Karpas-422 (cell line): ENCODE data around the gene BDKRB1. TPM values are rescaled to one million over a fixed set of nuclear protein-coding genes. Genes with fewer than 3 reads are reported as not detected.

Experiments
- DNase-seq: peaks from one replicate; pipeline ENCODE4 v3.0.0-alpha.2; 2015
- H2AFZ ChIP-seq: fragments of 200-600 bp; sonication (generic); 2 replicates; pipeline ENCODE4 v1.6.1; 2014; ENCODE audit warnings: antibody characterized with exemption, low read length, mixed read lengths
- H3K27ac ChIP-seq: fragments of 200-600 bp; sonication (generic); 2 replicates; pipeline ENCODE4 v1.5.1; 2014; ENCODE audit warnings: mild to moderate bottlenecking, low read length, moderate library complexity
- H3K27me3 ChIP-seq: fragments of 200-600 bp; sonication (generic); 2 replicates; pipeline ENCODE4 v1.6.1; 2014; ENCODE audit warnings: low read length, mixed read lengths
- H3K36me3 ChIP-seq: fragments of 200-600 bp; sonication (generic); 2 replicates; pipeline ENCODE4 v1.6.1; 2014; ENCODE audit warnings: low read length, mixed read lengths; ENCODE audit not compliant: insufficient read depth
- H3K4me1 ChIP-seq: fragments of 200-600 bp; sonication (generic); 2 replicates; pipeline ENCODE4 v1.6.1; 2014; ENCODE audit warnings: mild to moderate bottlenecking, low read length, mixed read lengths
- H3K4me2 ChIP-seq: fragments of 200-600 bp; sonication (generic); 2 replicates; pipeline ENCODE4 v1.6.1; 2014; ENCODE audit warnings: low read length, low read depth, mild to moderate bottlenecking; ENCODE audit not compliant: poor library complexity, severe bottlenecking
- H3K4me3 ChIP-seq: fragments of 200-600 bp; sonication (generic); 2 replicates; pipeline ENCODE4 v1.5.1; 2014; ENCODE audit warnings: mild to moderate bottlenecking, antibody characterized with exemption, low read length, mixed read lengths
- H3K79me2 ChIP-seq: fragments of 200-600 bp; sonication (generic); 2 replicates; pipeline ENCODE4 v1.6.1; 2014; ENCODE audit warnings: mild to moderate bottlenecking, low read length, mixed read lengths
- H3K9ac ChIP-seq: fragments of 200-600 bp; sonication (generic); 2 replicates; pipeline ENCODE4 v1.6.0; 2014; ENCODE audit warnings: low read length
- H3K9me2 ChIP-seq: fragments of 200-600 bp; sonication (generic), shearing (Covaris generic); replicated peaks from 2 replicates; pipeline ENCODE4 v1.6.0; 2014; ENCODE audit warnings: mild to moderate bottlenecking, low read length, moderate library complexity; ENCODE audit not compliant: insufficient read depth
- H3K9me3 ChIP-seq: fragments of 300-700, 200-600 bp; sonication (generic); 2 replicates; pipeline ENCODE4 v1.6.1; 2014; ENCODE audit warnings: low read length, mixed read lengths
- H4K20me1 ChIP-seq: fragments of 200-600 bp; sonication (generic); 2 replicates; pipeline ENCODE4 v1.6.1; 2014; ENCODE audit warnings: mild to moderate bottlenecking, antibody characterized with exemption, low read length, low read depth; ENCODE audit not compliant: insufficient read depth
- total RNA-seq: library from RNA; depleted of rRNA; stranded (reverse); fragments of >200 nt; shearing (Covaris generic); gene quantifications from 2 replicates; pipeline ENCODE4 v1.2.3, GENCODE V29; 2014; ENCODE audit warnings: low replicate concordance

The BDKRB1 gene
- total RNA-seq, 1 experiment from 2014 or later = not detected

DNA sequence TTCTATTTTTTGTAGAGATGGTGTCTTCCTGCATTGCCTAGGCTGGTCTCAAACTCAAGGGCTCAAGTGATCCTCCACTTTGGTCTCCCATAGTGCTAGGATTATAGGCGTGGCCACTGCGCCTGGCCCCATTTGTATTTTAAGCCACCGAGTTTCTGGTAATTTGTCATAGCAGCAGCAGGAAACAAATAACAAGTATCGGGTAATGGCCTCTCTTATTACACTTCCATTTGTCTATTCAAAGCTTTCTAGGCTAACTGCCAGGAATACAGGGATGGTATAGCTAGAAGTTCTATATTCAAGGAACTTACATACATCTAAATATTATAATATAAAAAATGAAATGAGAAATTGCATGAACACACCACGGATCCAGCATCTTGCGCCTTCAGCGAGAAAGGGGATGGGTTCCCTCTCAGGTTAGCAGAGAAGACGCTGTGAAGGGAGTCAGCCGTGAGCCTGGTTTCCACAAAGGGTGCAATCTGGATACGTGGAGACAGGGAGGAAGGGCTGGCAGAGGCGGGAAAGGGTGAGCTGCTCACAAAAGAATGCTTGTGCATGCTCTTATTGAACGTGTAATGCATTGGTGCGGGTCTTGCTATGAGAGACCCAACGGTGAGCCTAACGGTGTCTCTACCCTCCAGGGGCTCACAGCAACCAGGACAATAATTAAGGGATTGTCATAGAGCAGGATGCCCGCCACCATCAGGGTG lies 9.5 kb downstream of the BDKRB1 start:
- H3K9me2 ChIP-seq = no peaks in the 10 kb centered on the region
- no peaks in the 10 kb centered on the region for H3K9me3 ChIP-seq
- no peak overlapping the region for H3K4me2 ChIP-seq
- H4K20me1 ChIP-seq = no peaks in the 10 kb centered on the region; the same call in 1 of the 2 replicates
- DNase-seq = no peak
- no peaks in the 10 kb centered on the region for H3K27me3 ChIP-seq
- no peak overlapping the region for H3K4me3 ChIP-seq
- H2AFZ ChIP-seq = no peak overlapping the region
- no peak overlapping the region for H3K27ac ChIP-seq
- no peaks in the 10 kb centered on the region for H3K36me3 ChIP-seq
- no peaks in the 10 kb centered on the region for H3K79me2 ChIP-seq
- H3K9ac ChIP-seq = no peak overlapping the region
- H3K4me1 ChIP-seq = no peaks in the 10 kb centered on the region

DNA sequence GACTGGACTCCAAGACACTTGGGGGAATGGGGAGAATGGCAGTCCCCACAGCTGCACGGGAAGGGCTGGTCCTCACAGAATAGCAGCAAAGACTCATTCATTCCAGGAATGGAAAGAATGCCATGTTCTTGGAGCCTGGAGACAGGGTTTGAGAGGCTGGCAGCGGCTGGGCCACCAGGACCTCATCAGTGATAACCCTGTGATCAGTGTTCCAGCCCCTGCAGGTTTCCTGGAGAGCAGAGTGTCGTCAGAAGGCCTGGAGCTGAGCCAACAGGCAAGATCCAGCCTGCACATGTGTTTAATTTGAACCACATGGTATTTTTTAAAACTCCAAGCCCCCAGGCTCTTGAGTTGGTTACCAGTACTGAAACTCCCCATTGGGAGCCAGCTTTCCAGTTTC lies 11.3 kb downstream of the BDKRB1 start:
- H4K20me1 ChIP-seq = no peaks in the 10 kb centered on the region; the same call in 1 of the 2 replicates
- no peaks in the 10 kb centered on the region for H3K79me2 ChIP-seq
- H2AFZ ChIP-seq = no peak overlapping the region
- H3K27me3 ChIP-seq = no peaks in the 10 kb centered on the region; the same call in 1 of the 2 replicates
- H3K9me2 ChIP-seq = no peaks in the 10 kb centered on the region
- peaks cover 5% of the 10 kb centered on the region; the same call in 1 of the 2 replicates for H3K9me3 ChIP-seq
- no peak overlapping the region for H3K9ac ChIP-seq
- no peaks in the 10 kb centered on the region for H3K36me3 ChIP-seq
- H3K4me2 ChIP-seq = no peak overlapping the region
- no peak overlapping the region for H3K27ac ChIP-seq
- DNase-seq = no peak
- no peaks in the 10 kb centered on the region for H3K4me1 ChIP-seq
- no peak overlapping the region for H3K4me3 ChIP-seq

DNA sequence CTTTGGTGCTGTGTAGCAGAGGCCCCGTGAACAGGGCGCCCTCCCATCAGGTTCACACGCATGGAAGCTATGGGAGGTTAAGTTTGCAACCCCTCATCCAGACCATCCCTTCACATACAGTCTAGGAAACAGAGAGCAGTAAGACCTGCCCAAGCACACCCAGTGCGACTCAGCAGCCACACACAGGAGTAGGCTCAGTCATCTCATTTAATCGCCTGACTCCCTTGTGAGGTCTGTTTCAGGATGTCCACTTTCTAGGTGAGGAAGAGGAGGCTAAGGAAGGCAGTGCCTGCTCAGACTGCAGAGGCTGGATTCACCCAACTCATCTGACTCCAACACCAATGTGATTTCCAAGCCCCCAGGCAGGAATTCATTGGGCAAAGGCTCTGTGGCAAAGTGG lies 11.9 kb downstream of the BDKRB1 start:
- H3K4me2 ChIP-seq = no peak overlapping the region
- H3K27ac ChIP-seq = no peak overlapping the region

DNA sequence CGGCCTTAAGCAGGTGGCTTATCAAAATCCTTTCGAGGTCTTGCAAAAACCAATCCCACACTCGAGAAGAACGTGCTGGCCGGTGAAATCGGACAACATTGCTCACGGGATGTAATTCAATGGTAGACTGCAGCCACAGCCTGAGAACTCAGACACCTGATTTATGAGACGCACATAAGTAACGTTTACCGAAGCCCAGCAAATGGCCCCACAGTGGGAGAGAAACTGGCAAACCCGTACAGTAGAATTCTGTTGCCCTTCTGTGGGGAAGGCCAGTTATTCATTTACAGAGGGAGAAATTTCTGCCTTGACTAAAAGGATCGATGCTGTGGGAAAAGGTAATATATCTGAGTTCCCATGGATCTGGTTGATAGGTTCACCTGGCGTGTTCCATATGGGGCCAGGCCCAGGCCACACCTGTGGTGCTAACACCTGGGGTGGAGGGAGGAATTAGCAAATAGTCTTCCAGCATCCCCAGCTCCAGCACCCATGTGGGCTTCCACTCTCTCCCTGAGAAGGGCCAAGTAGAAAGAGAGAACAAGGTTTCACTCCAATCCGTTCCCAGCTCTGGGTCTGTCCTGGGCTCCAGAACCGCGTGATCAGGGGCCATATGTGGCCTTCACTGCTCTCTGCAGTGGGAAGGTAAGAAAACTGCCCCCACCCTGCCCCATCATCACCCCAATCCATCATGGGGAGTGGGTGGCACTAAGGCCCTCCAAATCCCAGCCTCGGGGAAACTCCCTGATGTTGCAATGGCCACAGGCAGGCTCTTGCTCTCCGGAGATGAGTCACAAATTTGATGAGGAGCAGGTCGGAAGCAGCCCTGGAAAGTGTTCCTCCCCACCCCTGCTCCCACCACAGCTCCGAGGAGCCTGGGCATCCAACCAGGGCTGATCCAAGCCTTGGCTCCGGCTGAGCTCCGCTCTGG lies 12.7 kb downstream of the BDKRB1 start:
- H3K27me3 ChIP-seq = no peaks in the 10 kb centered on the region; the same call in 1 of the 2 replicates
- DNase-seq = no peak
- peaks cover 5% of the 10 kb centered on the region; the same call in 1 of the 2 replicates for H3K9me3 ChIP-seq
- no peak overlapping the region for H3K9ac ChIP-seq
- no peaks in the 10 kb centered on the region; the same call in 1 of the 2 replicates for H4K20me1 ChIP-seq
- H2AFZ ChIP-seq = no peak overlapping the region
- no peaks in the 10 kb centered on the region for H3K9me2 ChIP-seq
- H3K79me2 ChIP-seq = no peaks in the 10 kb centered on the region
- H3K27ac ChIP-seq = no peak overlapping the region
- H3K4me3 ChIP-seq = no peak overlapping the region
- no peaks in the 10 kb centered on the region for H3K4me1 ChIP-seq
- no peaks in the 10 kb centered on the region for H3K36me3 ChIP-seq
- H3K4me2 ChIP-seq = no peak overlapping the region

More for the DNA sequence above, 11.9 kb downstream of the BDKRB1 start:
- Histone ChIP-seq H3K36me3 (no peaks in the 10 kb centered on the region), H3K9me3 (peaks cover 5% of the 10 kb centered on the region; the same call in 1 of the 2 replicates), H3K79me2 (no peaks in the 10 kb centered on the region), H2AFZ (no peak overlapping the region), H3K27me3 (no peaks in the 10 kb centered on the region; the same call in 1 of the 2 replicates), H3K9ac (no peak overlapping the region), H4K20me1 (no peaks in the 10 kb centered on the region; the same call in 1 of the 2 replicates), H3K4me3 (no peak overlapping the region), H3K4me1 (no peaks in the 10 kb centered on the region), H3K9me2 (no peaks in the 10 kb centered on the region)
- no peak for DNase-seq

DNA sequence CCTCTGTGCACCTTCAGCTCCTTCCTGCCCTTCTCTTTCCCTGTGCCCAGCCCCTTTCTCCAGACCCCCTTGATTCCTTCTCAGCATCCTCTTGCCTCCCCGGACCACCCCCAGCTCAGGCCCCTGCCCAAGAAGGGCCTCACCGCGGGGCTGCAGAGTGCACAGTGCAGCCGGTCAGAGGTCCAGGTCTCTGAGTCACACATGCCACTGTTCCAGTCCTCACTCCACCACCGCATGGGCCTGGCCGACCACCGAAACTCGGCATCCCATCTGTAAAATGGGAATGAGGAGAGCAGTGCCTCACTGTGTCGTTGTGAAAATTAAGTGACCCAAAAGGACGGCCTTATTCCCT lies 13.3 kb downstream of the BDKRB1 start:
- H3K9me3 ChIP-seq = peaks cover 5% of the 10 kb centered on the region; the same call in 1 of the 2 replicates
- H3K27me3 ChIP-seq = no peaks in the 10 kb centered on the region; the same call in 1 of the 2 replicates
- no peak overlapping the region for H3K4me3 ChIP-seq
- no peaks in the 10 kb centered on the region; the same call in 1 of the 2 replicates for H4K20me1 ChIP-seq
- H3K9me2 ChIP-seq = no peaks in the 10 kb centered on the region
- no peak overlapping the region for H3K27ac ChIP-seq
- H3K36me3 ChIP-seq = no peaks in the 10 kb centered on the region
- H3K4me1 ChIP-seq = no peaks in the 10 kb centered on the region
- no peak overlapping the region for H3K4me2 ChIP-seq
- H3K9ac ChIP-seq = no peak overlapping the region
- no peaks in the 10 kb centered on the region for H3K79me2 ChIP-seq
- DNase-seq = no peak
- no peak overlapping the region for H2AFZ ChIP-seq

DNA sequence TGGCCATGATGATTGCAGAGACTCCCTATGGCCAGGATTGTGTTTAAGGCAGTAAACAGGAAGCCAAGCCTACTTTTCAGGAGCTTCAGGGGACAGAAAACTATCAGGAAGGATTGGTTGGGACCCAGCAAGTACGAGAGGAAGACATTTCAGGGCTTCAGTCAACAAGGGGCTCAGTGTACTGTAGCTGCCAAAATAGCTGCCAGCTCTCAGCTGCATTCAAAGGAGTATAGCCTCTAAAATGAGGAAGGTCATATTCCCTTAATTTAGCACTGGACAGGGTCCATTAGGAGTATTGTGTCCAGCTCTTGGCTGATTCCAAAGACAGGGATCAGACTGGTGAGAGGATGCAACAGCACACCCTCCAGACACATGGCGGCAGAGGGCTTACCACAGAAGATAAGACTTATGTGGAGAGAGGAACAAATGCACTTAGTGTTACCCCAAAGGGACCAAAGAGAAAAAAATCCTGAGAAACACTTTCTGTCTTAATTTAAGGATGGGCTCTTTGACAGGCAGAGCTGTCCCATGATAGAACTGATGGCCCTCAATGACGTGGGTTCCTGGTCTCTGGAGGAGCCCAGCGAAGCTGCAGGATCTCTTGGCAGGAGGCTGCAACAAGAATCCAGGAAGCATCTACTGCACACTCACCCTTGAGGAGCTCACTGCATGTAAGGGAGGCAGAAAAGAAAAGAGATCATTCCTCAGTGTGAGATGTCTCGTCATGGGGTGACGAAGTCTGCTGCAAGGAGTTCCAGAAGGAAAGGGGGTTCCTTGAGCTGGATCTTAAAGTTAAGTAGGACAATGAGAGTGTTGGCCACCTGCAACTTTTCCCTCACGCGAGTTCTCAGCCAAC lies 14.8 kb downstream of the BDKRB1 start:
- Histone ChIP-seq H3K27ac (no peak overlapping the region), H2AFZ (no peak overlapping the region), H3K9me2 (no peaks in the 10 kb centered on the region), H3K4me2 (no peak overlapping the region), H3K4me3 (no peak overlapping the region), H3K36me3 (no peaks in the 10 kb centered on the region), H3K4me1 (no peaks in the 10 kb centered on the region), H4K20me1 (no peaks in the 10 kb centered on the region; the same call in 1 of the 2 replicates), H3K9me3 (peaks cover 5% of the 10 kb centered on the region; the same call in 1 of the 2 replicates), H3K27me3 (no peaks in the 10 kb centered on the region; the same call in 1 of the 2 replicates), H3K9ac (no peak overlapping the region), H3K79me2 (no peaks in the 10 kb centered on the region)
- no peak for DNase-seq

DNA sequence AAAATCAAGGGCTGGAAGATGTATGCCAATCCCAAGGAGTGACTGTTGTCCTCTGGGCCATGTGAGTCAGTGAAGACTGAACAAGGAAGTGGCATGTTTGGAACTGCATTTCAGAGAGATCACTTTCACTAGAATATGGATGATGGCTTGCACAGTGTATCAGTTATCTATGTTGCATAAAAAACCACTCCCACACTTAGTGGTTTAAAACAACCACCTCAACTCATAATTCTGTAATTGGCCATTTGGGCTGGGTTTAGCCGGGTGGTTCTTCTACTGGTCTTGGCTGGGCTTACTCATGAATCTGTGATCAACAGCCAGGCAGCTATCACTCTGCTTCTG lies 15.4 kb downstream of the BDKRB1 start:
- no peak overlapping the region for H3K4me2 ChIP-seq
- H4K20me1 ChIP-seq = no peaks in the 10 kb centered on the region; the same call in 1 of the 2 replicates

More for the DNA sequence above, 15.4 kb downstream of the BDKRB1 start:
- Histone ChIP-seq H3K27me3 (no peaks in the 10 kb centered on the region; the same call in 1 of the 2 replicates), H3K9ac (no peak overlapping the region), H3K9me2 (no peaks in the 10 kb centered on the region), H3K4me3 (no peak overlapping the region), H3K9me3 (peaks cover 5% of the 10 kb centered on the region; the same call in 1 of the 2 replicates), H3K36me3 (no peaks in the 10 kb centered on the region), H3K79me2 (no peaks in the 10 kb centered on the region), H3K4me1 (no peaks in the 10 kb centered on the region), H3K27ac (no peak overlapping the region), H2AFZ (no peak overlapping the region)
- DNase-seq = no peak
